Stimulated activated CD4-positive, alpha-beta T cell treated with anti-CD3 and anti-CD28 coated beads, Interleukin-15, amount 100 ng/mL, for 1 hour (primary cell): ENCODE data around the gene C1GALT1.
"Not testable (repeated sequence)": the region's sequence is repeated elsewhere in the genome, so short reads cannot be mapped to it uniquely, and the experiment has no call there.

Experiments used
- DNase-seq, 2 donors: peaks; one replicate each; pipeline ENCODE4 v3.0.0-alpha.2; 2020; ENCODE audit warnings: low read depth in 1 of 2, low spot score in 1 of 2

Gene C1GALT1

DNA sequence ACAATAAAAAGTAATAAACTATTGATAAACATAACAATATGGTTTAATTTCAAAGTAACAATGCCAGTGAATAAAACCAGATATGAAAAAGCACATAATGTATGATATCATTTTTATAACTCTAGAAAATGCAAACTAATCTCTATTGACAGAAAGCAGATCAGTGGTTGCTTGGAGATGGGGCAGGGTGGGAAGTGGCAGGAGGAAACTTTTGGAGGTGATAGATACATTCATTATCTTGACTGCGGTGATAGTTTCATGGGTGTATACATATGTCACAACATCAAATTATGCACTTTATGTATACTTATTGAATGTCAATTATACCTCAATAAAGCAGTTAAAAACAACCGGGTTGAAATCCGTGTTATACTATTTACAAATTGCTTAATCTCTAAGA lies 16.0 kb upstream of the C1GALT1 start:
- no peak for DNase-seq

DNA sequence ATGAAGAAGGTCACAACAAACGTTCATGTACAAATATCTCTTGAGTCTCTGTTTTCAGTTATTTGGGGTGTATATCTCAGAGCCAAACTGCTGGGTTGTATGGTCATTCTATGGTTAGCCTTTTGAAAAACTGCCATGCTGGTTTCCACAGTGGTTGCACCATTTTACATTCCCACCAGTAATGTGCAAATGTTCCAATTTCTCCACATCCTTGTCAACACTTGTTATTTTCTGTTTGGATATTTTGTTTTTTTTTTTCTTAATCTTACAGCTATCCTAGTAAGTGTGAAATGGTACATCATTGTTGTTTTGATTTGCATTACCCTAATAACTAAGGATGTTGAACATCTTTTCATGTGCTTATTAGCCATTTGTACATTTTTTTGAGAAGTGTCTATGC lies 13.0 kb upstream of the C1GALT1 start:
- no peak for DNase-seq

DNA sequence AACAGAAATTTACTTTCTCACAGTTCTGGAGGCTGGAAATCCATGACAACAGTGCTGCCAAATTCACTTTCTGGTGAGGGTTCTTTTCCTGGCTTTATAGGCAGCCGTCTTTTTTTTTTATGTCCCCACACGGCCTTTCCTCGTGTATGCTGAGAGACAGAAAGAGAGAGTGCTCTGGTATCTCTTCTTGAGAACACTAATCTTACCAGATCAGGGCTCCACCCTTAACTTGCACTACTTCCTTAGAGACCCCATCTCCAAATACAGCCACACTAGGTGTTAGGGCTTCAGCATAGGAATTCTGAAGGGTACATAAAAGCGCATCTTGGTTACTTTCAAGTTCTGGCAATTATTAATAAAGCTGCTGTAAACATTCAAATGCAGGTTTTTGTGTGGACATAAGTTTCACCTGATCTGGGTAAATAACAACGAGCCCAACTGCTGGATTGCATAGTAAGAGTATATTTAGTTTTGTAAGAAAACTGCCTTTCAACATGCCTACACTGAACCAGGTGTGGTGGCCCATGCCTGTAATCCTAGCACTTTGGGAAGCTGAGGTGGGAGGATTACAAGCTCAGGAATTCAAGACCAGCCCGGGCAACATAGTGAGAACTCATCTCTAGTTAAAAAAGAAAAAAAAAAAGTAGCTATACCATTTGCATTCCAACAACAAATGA lies 8.2 kb upstream of the C1GALT1 start:
- DNase-seq: no peak

GRCh38 chr7:7175075-7175695 lies 7.2 kb upstream of the C1GALT1 start:
- DNase-seq: no peak

GRCh38 chr7:7176406-7177043 lies 5.8 kb upstream of the C1GALT1 start:
- no peak for DNase-seq

DNA sequence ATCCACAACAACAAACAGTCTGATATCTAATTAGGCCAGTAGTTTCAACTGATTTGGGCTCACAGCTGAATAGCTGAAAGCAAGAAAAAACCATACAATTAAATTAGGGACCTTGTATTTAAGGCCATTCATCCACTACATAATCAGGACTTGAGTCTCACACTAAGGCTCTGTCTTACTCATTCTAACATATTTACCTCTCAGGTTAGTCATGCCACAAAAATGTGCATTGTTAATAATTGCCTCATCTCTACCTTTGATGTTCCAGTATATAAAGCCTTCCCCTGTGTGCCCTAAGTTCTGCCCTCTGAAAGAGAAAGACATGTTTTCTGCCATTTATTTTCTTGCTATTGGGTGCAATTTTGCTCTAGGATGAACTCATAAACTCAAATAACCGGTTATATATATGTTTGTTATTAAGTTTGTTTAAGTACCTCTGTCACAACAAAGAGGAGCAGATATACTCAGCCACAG lies 5.3 kb upstream of the C1GALT1 start:
- no peak for DNase-seq

- no peak for DNase-seq
Measured at GRCh38 chr7:7178081-7178480, 4.3 kb upstream of the C1GALT1 start.

DNA sequence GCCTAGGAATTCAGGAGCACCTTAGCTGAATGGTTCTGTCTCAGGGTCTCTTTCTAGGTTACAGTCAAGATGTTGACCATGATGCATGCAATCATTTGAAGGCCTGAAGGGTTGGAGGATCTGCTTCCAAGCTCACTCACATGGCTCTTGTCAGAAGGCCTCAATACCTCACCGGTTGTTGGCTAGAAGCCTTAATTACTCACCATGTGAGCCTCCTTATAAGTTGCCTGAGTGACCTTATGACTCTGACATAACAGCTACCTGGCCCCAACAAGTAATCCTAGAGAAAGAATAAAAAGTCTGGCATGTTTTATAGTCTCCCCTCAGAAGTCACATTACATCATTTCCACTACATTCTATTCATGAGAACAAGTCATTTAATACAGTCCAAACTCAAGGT lies 3.4 kb upstream of the C1GALT1 start:
- DNase-seq: no peak

- no peak for DNase-seq
Measured at GRCh38 chr7:7180725-7181449, 1.5 kb upstream of the C1GALT1 start.

- DNase-seq: peak in 1 of 2 donors; percentile 4
Measured at GRCh38 chr7:7181519-7182155, 707 bp upstream of the C1GALT1 start.

GRCh38 chr7:7183061-7183837 lies 905 bp downstream of the C1GALT1 start:
- DNase-seq: peak; percentile 25 to 32

GRCh38 chr7:7183838-7184463 lies 1.6 kb downstream of the C1GALT1 start:
- DNase-seq: no peak

DNA sequence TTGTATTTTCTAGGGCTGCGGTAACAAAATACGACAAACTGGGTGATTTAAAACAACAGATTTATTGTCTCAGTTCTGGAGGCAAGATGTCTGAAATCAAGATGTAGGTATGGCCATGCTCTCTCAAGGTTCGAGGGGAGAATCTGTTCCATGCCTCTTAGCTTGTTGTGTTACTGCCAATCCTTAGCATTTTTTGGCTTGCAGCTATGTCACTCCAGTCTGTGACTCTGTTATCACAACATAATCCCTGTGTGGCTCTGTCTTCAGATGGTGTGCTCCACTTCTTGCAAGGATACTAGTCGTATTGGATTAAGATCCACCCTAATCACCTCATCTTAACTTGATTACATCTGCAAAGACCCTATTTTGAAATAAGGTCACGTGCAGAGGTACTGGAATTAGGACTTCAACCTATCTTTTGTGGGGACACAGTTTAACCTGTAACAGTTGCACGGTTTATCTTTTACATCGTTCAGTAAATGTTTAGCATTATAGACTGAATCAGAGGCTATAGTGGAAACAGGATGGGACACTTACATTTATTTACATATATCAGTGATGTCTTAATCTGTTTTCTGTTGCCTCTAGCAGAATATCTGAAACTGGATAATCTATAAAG lies 3.1 kb downstream of the C1GALT1 start:
- no peak for DNase-seq

DNA sequence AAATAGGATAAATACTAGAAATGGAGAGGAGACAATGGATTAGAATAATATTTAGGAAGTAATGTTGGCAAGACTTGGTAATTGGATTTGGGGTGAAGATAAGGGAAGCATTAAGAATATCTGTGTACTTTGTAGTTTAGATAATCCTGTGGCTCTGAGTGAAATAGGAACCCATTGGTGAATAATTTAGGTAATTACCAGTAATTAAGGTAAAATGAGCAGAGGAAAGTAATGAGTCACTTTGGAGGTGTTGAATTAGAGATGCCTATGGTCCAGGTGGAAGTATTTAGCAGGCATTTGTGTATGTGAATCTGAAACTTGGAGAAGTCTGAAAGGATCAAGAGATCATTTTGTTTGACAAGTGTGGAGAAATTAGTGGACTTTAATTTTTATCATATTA lies 5.7 kb downstream of the C1GALT1 start:
- no peak for DNase-seq

DNA sequence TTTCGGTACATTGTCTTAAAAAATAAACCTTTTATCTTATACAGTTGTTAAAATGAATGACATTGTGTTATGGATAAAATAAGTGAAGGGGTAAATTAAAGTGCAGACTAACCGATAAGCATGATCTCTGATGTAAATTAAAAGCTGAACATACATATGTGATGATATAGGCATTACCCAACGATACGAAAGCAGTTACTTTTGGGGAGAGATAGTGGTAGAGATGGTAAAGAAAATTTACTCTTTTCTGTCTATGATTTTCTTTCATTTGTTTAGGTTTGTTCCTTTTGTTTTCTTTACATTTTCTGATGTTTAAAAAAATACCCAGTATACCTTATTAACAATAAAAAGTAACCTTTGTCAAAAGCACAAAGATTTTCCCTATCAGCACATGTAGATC lies 6.4 kb downstream of the C1GALT1 start:
- no peak for DNase-seq

DNA sequence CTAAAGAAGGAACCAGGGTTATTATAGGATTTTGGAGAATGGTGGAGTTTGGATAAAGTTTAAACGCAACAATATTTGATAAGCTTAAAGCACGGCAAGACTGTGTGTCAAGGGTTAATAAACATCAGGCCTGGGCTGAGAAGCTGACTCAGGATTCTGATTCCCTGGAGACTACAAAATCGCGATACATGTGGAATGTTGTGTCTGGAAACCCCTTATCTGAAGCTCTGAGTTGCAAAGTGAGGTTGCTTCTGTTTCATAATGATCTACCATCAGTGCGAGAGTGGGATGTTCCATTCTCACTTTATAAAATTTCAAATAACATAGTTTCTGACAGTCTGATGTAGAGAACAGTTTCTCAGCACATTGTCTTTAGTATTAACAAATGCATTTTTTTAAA lies 7.8 kb downstream of the C1GALT1 start:
- no peak for DNase-seq

GRCh38 chr7:7191137-7191536 lies 8.8 kb downstream of the C1GALT1 start:
- no peak for DNase-seq

DNA sequence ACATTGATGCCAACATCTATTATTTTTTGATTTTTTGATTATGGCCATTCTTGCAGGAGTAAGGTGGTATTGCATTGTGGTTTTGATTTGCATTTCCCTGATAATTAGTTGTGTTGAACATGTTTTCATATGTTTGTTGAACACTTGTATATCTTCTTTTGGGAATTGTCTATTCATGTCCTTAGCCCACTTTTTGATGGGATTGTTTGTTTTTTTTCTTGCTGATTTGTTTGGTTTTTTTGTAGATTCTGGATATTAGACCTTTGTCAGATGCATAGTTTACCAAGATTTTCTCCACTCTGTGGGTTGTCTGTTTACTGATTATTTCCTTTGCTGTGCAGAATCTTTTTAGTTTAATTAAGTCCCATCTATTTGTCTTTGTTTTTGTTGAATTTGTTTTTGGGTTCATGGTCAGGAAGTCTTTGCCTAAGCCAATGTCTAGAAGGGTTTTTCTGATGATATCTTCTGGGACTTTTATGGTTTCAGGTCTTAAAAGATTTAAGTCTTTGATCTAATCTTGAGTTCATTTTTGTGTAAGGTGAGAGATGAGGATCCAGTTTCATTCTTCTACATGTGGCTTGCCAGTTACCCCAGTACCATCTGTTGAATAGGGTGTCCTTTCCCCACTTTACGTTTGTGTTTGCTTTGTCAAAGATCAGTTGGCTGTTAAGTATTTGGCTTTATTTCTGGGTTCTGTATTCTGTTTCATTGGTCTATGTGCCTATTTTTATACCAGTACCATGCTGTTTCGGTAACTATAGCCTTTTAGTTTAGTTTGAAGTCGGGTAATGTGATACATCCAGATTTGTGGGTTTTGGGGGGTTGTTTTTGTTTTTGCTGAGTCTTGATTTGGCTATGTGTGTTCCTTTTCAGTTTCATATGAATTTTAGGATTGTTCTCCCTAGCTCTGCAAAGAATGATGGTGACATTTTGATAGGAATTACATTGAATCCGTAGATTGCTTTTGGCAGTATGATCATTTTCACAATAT lies 10.7 kb downstream of the C1GALT1 start:
- not testable (repeated sequence) for DNase-seq
